Tibial nerve (tissue), 4 donors: ENCODE data around the gene PSTPIP1. TPM values are rescaled to one million over a fixed set of nuclear protein-coding genes. Genes with fewer than 3 reads are reported as not detected.

Experiments used
- DNase-seq, 2 donors: peaks; one replicate each; pipeline ENCODE4 v3.0.0-alpha.2; 2019; ENCODE audit warnings: low spot score in 2 of 2
- H3K27ac ChIP-seq, 4 donors: fragments of 200-600 bp; sonication (generic) in 3 of 4; one replicate each; pipeline ENCODE4 v1.5.1; 2017 to 2019; ENCODE audit warnings: mild to moderate bottlenecking in 1 of 4
- H3K27me3 ChIP-seq, 2 donors: fragments of 200-600 bp; sonication (generic) in 1 of 2; one replicate each; pipeline versions ENCODE4 v1.5.1 to v1.6.0; 2017 to 2019
- H3K36me3 ChIP-seq, 3 donors: fragments of 200-600 bp; sonication (generic); one replicate each; pipeline ENCODE4 v1.5.1; 2018 to 2019
- H3K4me1 ChIP-seq, 4 donors: fragments of 200-600 bp; sonication (generic) in 3 of 4; one replicate each; pipeline ENCODE4 v1.5.1; 2017 to 2019
- H3K4me3 ChIP-seq, 4 donors: fragments of 200-600 bp; sonication (generic) in 3 of 4; one replicate each; pipeline ENCODE4 v1.5.1; 2017 to 2019; ENCODE audit warnings: mild to moderate bottlenecking in 1 of 4, moderate library complexity in 1 of 4
- H3K9me3 ChIP-seq, 4 donors: fragments of 200-600 bp; sonication (generic) in 3 of 4; one replicate each; pipeline ENCODE4 v1.5.1; 2017 to 2019
- EP300 ChIP-seq, 2 donors: sonication (generic); formaldehyde crosslinking; IDR thresholded peaks; one replicate each; pipeline ENCODE4 v1.6.1; 2017; ENCODE audit warnings: antibody characterized with exemption in 2 of 2, mild to moderate bottlenecking in 1 of 2
- POLR2A ChIP-seq, 2 donors: fragments of 450-650 bp; IDR thresholded peaks; one replicate each; pipeline ENCODE4 v1.6.1; 2017; ENCODE audit warnings: antibody characterized with exemption in 2 of 2, mild to moderate bottlenecking in 2 of 2, moderate library complexity in 2 of 2
- WGBS, 2 donors: methylation state at CpG; one replicate each; pipeline ENCODE4 v1.1.5; 2018; 5-methylcytosine and 5-hydroxymethylcytosine counted together
- total RNA-seq, 4 donors: library from RNA; depleted of rRNA; stranded (reverse); fragments of >200 nt; gene quantifications; one replicate each; pipeline ENCODE4 v1.1.0, GENCODE V29; 2016
- TF ChIP-seq, protein P1 (sequence below), 5 experiments: fragments of 200-600 bp in 3 of 5; fragments of 450-650 bp in 2 of 5; sonication (generic) in 3 of 5; IDR thresholded peaks; one replicate each; pipeline ENCODE4 v1.5.1; 2016 to 2019; ENCODE audit warnings: antibody characterized with exemption in 5 of 5, mild to moderate bottlenecking in 3 of 5, moderate library complexity in 2 of 5

The PSTPIP1 gene
- total RNA-seq, 4 donors from 2014 or later = 13.6 to 54.6 (median 19.3) TPM

DNA sequence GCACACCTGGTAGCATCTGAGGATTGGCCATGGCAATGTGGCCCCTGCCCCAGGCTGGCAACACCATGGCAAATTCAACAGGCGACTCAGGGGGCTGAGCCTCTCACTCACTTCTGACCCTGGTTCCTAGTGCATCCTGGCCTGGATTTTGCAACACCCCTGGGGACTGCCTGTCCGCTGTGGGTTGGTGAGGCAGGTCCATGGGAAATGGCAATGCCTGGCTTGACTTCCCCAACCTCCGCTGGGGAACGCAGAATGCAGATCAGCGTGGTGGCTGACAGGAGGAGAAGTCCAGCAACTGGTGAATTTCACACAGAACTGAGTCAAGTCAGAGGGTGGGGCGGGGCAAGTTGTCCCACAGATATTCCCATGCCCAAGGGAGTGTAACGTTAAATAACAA, 3.9 kb upstream of the PSTPIP1 start:
- TF ChIP-seq, protein P1, sequence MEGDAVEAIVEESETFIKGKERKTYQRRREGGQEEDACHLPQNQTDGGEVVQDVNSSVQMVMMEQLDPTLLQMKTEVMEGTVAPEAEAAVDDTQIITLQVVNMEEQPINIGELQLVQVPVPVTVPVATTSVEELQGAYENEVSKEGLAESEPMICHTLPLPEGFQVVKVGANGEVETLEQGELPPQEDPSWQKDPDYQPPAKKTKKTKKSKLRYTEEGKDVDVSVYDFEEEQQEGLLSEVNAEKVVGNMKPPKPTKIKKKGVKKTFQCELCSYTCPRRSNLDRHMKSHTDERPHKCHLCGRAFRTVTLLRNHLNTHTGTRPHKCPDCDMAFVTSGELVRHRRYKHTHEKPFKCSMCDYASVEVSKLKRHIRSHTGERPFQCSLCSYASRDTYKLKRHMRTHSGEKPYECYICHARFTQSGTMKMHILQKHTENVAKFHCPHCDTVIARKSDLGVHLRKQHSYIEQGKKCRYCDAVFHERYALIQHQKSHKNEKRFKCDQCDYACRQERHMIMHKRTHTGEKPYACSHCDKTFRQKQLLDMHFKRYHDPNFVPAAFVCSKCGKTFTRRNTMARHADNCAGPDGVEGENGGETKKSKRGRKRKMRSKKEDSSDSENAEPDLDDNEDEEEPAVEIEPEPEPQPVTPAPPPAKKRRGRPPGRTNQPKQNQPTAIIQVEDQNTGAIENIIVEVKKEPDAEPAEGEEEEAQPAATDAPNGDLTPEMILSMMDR (IDR thresholded peaks at IDR 0.05) = no peak
- TF ChIP-seq POLR2A (IDR thresholded peaks at IDR 0.05) (no peak), EP300 (IDR thresholded peaks at IDR 0.05) (no peak)
- WGBS, 2 donors = 71 to 84% methylated on average over 7 of the region's 7 CpGs
- Histone ChIP-seq H3K27ac (no peak overlapping the region), H3K27me3 (no peaks in the 10 kb centered on the region), H3K36me3 (no peaks in the 10 kb centered on the region), H3K4me1 (peaks cover 0 to 24% (median 7%) of the 10 kb centered on the region in 4 donors), H3K4me3 (no peak overlapping the region), H3K9me3 (no peaks in the 10 kb centered on the region)
- no peak for DNase-seq

DNA sequence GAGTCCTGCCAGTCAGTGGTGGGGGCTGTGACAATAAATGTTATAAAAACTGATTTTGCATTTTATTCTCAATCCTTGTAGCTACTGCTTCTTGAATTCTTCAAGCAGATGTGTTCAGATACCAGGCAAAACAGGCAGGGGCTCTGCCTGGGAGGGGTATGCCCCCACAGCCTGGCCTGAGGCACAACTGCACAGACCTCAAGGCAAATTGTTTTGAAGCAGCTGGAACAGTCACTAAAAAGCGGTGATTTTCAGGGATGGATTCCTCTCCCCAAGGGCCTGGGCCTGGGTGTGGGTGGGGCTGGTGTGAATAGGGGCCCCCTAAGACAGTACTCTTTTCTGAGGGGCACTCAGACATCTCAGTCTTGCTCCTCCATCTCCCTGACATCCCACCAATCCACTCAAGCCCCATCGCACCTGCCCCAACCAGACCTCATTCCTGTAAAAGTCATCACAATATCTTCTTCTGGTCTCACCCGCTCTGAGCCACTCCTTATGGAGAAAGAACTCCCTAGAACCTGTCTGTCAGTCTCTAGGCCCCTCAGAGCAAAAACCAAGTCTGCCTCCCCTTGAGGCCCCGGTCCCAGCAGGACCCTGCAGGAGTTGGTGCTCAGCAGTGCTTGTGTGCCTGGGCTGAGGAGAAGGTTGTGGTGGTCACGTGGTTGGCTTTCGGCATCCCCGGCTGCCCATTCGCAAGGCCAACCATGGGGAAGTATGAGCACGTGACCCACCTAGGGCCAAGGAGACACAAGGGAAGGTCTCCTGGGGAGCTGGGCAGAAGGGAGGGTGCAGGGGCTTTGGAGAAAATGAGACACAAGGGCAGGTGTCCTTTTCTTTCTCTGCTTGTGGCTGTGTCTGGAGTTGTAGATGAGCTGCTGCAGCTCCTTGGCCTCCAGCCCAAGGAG, 2.9 kb upstream of the PSTPIP1 start:
- H3K36me3 ChIP-seq = no peaks in the 10 kb centered on the region
- DNase-seq = peak in 1 of 2 donors; percentile 38
- TF ChIP-seq, protein P1 (IDR thresholded peaks at IDR 0.05) = no peak
- no peak for TF ChIP-seq POLR2A (IDR thresholded peaks at IDR 0.05)
- no peak for TF ChIP-seq EP300 (IDR thresholded peaks at IDR 0.05)
- H3K27ac ChIP-seq = no peak overlapping the region
- H3K27me3 ChIP-seq = no peaks in the 10 kb centered on the region
- 76 to 84% methylated on average over 9 of the region's 9 CpGs for WGBS, 2 donors
- H3K4me1 ChIP-seq = peaks cover 0 to 34% (median 10%) of the 10 kb centered on the region in 4 donors
- H3K4me3 ChIP-seq = no peak overlapping the region
- H3K9me3 ChIP-seq = no peaks in the 10 kb centered on the region

DNA sequence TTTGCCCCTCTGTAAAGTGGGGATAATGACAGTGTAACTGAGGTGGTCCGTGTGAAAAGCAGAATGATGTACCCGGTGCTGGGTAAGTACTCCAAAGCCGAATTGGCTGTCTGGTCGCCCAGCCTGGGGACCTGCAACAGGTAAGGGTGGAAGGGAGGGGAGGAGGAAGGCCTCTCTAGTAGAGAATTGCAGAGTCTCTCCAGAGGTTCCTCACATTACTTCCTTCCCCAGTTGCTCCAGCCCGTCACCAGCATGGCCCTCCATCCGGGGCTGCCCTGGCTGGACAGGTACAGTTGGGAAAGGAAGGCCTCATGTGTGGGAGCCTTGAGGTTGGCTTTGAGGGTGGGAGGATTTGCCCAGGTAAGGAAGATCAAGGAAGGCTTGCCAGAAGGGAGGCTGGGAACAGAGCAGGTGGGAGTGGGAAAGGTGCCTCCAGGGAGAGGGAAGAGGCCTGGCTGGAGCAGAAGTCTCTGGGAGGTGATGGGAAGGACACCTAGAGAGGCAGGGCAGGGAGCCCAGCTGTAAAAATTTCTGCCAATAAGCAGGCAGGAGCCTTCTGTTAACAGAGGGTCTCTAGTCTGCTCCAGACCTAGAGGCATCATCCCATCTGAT, 1.7 kb upstream of the PSTPIP1 start:
- no peak overlapping the region for H3K4me3 ChIP-seq
- DNase-seq = no peak
- H3K4me1 ChIP-seq = peaks cover 0 to 35% (median 10%) of the 10 kb centered on the region in 4 donors
- H3K9me3 ChIP-seq = no peaks in the 10 kb centered on the region
- H3K27ac ChIP-seq = no peak overlapping the region
- no peaks in the 10 kb centered on the region for H3K36me3 ChIP-seq
- WGBS, 2 donors = 80% methylated on average over 6 of the region's 6 CpGs
- TF ChIP-seq, protein P1 (IDR thresholded peaks at IDR 0.05) = no peak
- TF ChIP-seq POLR2A (IDR thresholded peaks at IDR 0.05) (no peak), EP300 (IDR thresholded peaks at IDR 0.05) (no peak)
- no peaks in the 10 kb centered on the region for H3K27me3 ChIP-seq

DNA sequence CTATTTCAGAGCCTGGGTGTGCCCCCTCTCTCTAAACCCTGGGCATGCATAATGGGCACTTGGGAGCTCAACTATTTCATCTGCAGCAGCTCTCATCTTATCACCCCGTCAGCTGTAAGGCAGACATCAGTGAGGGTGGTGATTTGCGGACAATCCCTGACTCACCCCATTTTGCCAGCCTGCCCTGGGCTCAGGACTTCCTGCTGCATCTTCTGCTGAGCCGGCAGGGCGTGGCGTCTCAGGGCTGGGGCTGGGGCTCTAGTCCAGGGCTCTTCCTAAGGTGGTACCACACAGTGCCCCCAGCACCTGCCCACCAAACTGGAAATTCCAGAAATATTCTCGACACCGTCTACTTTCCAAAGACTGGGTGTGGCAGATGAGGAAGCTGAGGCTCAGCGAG, 925 bp upstream of the PSTPIP1 start:
- H3K27ac ChIP-seq = no peak overlapping the region
- no peak for DNase-seq

More for the DNA sequence above, 925 bp upstream of the PSTPIP1 start:
- H3K4me1 ChIP-seq = peaks cover 0 to 27% (median 7%) of the 10 kb centered on the region in 4 donors
- no peaks in the 10 kb centered on the region for H3K27me3 ChIP-seq
- no peak overlapping the region for H3K4me3 ChIP-seq
- WGBS, 2 donors = 81 to 93% methylated on average over 5 to 7 of the region's 8 CpGs
- H3K36me3 ChIP-seq = no peaks in the 10 kb centered on the region
- no peak for TF ChIP-seq EP300 (IDR thresholded peaks at IDR 0.05)
- TF ChIP-seq, protein P1 (IDR thresholded peaks at IDR 0.05) = no peak
- TF ChIP-seq POLR2A (IDR thresholded peaks at IDR 0.05) = no peak
- no peaks in the 10 kb centered on the region for H3K9me3 ChIP-seq
